SK-N-SH (cell line): ENCODE measurements around the gene SFSWAP. TPM values are rescaled to one million over a fixed set of nuclear protein-coding genes. Genes with fewer than 3 reads are reported as not detected.

ENCODE experiments used
- CTCF ChIA-PET: fragments of 300-600, 350-600 bp; formaldehyde crosslinking; extraction: SDS; loops from one replicate; lab custom pipeline; 2021; lab: Yijun Ruan, JAX
- POLR2A ChIA-PET: fragments of 350-600 bp; sonication (Branson Sonifier 250); formaldehyde crosslinking; extraction: SDS; loops from one replicate; lab custom pipeline; 2020; ENCODE audit warnings: antibody characterized with exemption, inconsistent platforms; lab: Yijun Ruan, JAX
- DNase-seq: peaks from one replicate; pipeline ENCODE4 v3.0.0; 2012
- H2AFZ ChIP-seq: fragments of 200-600 bp; sonication (generic); 2 replicates; pipeline ENCODE4 v1.8.1; 2016; ENCODE audit warnings: antibody characterized with exemption, mild to moderate bottlenecking, low read depth
- H3F3A ChIP-seq: fragments of 200-600 bp; sonication (generic); replicated peaks from 2 replicates; pipeline ENCODE3; 2016; ENCODE audit warnings: antibody characterized with exemption, mild to moderate bottlenecking; ENCODE audit not compliant: insufficient read depth
- H3K27ac ChIP-seq, 2 experiments: fragments of 200-500 bp in 1 of 2; fragments of 200-600 bp in 1 of 2; sonication (Bioruptor generic) in 1 of 2; sonication (generic), shearing (Covaris generic) in 1 of 2; 2 replicates each; pipeline versions ENCODE4 v1.5.1 to v1.6.1; 2014 to 2016; ENCODE audit warnings: low read depth in 2 of 2, inconsistent platforms in 1 of 2, low read length in 1 of 2, mild to moderate bottlenecking in 1 of 2, mixed read lengths in 1 of 2
- H3K27me3 ChIP-seq: fragments of 200-600 bp; sonication (generic), shearing (Covaris generic); 2 replicates; pipeline ENCODE4 v1.6.1; 2016; ENCODE audit warnings: mixed run types; ENCODE audit not compliant: insufficient read depth
- H3K36me3 ChIP-seq, 2 experiments: fragments of 200-500 bp in 1 of 2; fragments of 200-600 bp in 1 of 2; sonication (Bioruptor generic) in 1 of 2; sonication (generic) in 1 of 2; replicated peaks in 1 of 2; 2 replicates each; pipeline versions ENCODE3 to v1.5.1; 2014 to 2016; ENCODE audit warnings: low read length in 1 of 2, mild to moderate bottlenecking in 1 of 2; ENCODE audit not compliant: insufficient read depth in 2 of 2, control insufficient read depth in 1 of 2
- H3K4me1 ChIP-seq, 2 experiments: fragments of 200-500 bp in 1 of 2; fragments of 200-600 bp in 1 of 2; sonication (Bioruptor generic) in 1 of 2; sonication (generic), shearing (Covaris generic) in 1 of 2; 2 replicates each; pipeline versions ENCODE4 v1.5.1 to v1.6.1; 2014 to 2016; ENCODE audit warnings: low read depth in 1 of 2, low read length in 1 of 2, mixed run types in 1 of 2; ENCODE audit not compliant: insufficient read depth in 2 of 2, control insufficient read depth in 1 of 2
- H3K4me2 ChIP-seq: fragments of 200-600 bp; sonication (generic), shearing (Covaris generic); 2 replicates; pipeline ENCODE4 v1.6.1; 2017; ENCODE audit warnings: mixed run types
- H3K4me3 ChIP-seq, 2 experiments: fragments of 200-500 bp in 1 of 2; fragments of 200-600 bp in 1 of 2; sonication (Bioruptor generic) in 1 of 2; sonication (generic), shearing (Covaris generic) in 1 of 2; 2 replicates each; pipeline versions ENCODE4 v1.5.1 to v1.8.1; 2014 to 2016; ENCODE audit warnings: low read depth in 2 of 2, inconsistent platforms in 1 of 2, low read length in 1 of 2, mild to moderate bottlenecking in 1 of 2, mixed read lengths in 1 of 2, moderate library complexity in 1 of 2
- H3K79me2 ChIP-seq: fragments of 200-600 bp; sonication (generic); 2 replicates; pipeline ENCODE4 v1.8.1; 2017; ENCODE audit warnings: mild to moderate bottlenecking; ENCODE audit not compliant: insufficient read depth
- H3K9ac ChIP-seq: fragments of 200-600 bp; sonication (generic); 2 replicates; pipeline ENCODE4 v1.6.1; 2017; ENCODE audit warnings: mixed run types
- H3K9me2 ChIP-seq: fragments of 200-600 bp; sonication (generic); 2 replicates; pipeline ENCODE4 v1.6.1; 2017; ENCODE audit warnings: mixed run types
- H3K9me3 ChIP-seq: fragments of 200-600 bp; sonication (generic); 2 replicates; pipeline ENCODE4 v1.6.1; 2017; ENCODE audit warnings: mixed run types, mild to moderate bottlenecking, moderate library complexity
- H4K20me1 ChIP-seq: fragments of 200-600 bp; sonication (generic); 2 replicates; pipeline ENCODE4 v1.6.1; 2017; ENCODE audit warnings: mild to moderate bottlenecking, mixed run types; ENCODE audit not compliant: insufficient read depth
- CTCF ChIP-seq: fragments of 200-600 bp; sonication (generic); IDR thresholded peaks from 2 replicates; pipeline ENCODE4 v1.6.1; 2017; ENCODE audit warnings: antibody characterized with exemption, mild to moderate bottlenecking, moderate library complexity
- FOSL2 ChIP-seq: IDR thresholded peaks from 2 replicates; pipeline ENCODE4 v1.4.0; 2012; ENCODE audit warnings: low read depth, mild to moderate bottlenecking, moderate library complexity, borderline replicate concordance
- FOXJ3 ChIP-seq: sonication (generic); formaldehyde crosslinking; IDR thresholded peaks from 2 replicates; pipeline ENCODE4 v1.5.1; 2020; ENCODE audit warnings: mild to moderate bottlenecking, missing genetic modification reagents
- FOXM1 ChIP-seq: IDR thresholded peaks from 2 replicates; pipeline ENCODE4 v1.4.0; 2012; ENCODE audit warnings: low read depth, mild to moderate bottlenecking
- GATA2 ChIP-seq: sonication (generic); formaldehyde crosslinking; IDR thresholded peaks from 2 replicates; pipeline ENCODE4 v1.5.0; 2020; ENCODE audit warnings: mild to moderate bottlenecking, missing genetic modification reagents
- MEF2A ChIP-seq: IDR thresholded peaks from 2 replicates; pipeline ENCODE4 v1.4.0; 2012; ENCODE audit warnings: low read depth, borderline replicate concordance
- MXI1 ChIP-seq: IDR thresholded peaks from 2 replicates; pipeline ENCODE4 v1.6.1; 2012; ENCODE audit warnings: mild to moderate bottlenecking, low read depth, low read length, improper control_type of control experiment
- NFIC ChIP-seq: IDR thresholded peaks from 2 replicates; pipeline ENCODE4 v1.4.0; 2012; ENCODE audit warnings: borderline replicate concordance
- NRF1 ChIP-seq: IDR thresholded peaks from 2 replicates; pipeline ENCODE4 v1.6.1; 2012; ENCODE audit warnings: low read depth, mild to moderate bottlenecking, low read length
- PBX3 ChIP-seq: IDR thresholded peaks from 2 replicates; pipeline ENCODE4; 2012
- POLR2AphosphoS5 ChIP-seq: IDR thresholded peaks from 2 replicates; pipeline ENCODE4 v1.6.1; 2012; ENCODE audit warnings: low read depth, low read length
- RAD21 ChIP-seq: IDR thresholded peaks from 2 replicates; pipeline ENCODE4 v1.6.1; 2012; ENCODE audit warnings: mild to moderate bottlenecking, low read length
- REST ChIP-seq: IDR thresholded peaks from 2 replicates; pipeline ENCODE4 v1.6.1; 2012; ENCODE audit warnings: mild to moderate bottlenecking, low read depth, low read length, moderate library complexity
- RFX5 ChIP-seq: IDR thresholded peaks from 2 replicates; pipeline ENCODE4 v1.6.1; 2012; ENCODE audit warnings: mild to moderate bottlenecking, improper control_type of control experiment, low read length
- RXRA ChIP-seq: IDR thresholded peaks from 2 replicates; pipeline ENCODE4 v1.4.0; 2012; ENCODE audit warnings: low read depth, mild to moderate bottlenecking, borderline replicate concordance
- SIN3A ChIP-seq: IDR thresholded peaks from 2 replicates; pipeline ENCODE4 v1.6.1; 2012; ENCODE audit warnings: low read depth, mild to moderate bottlenecking, low read length, moderate library complexity, borderline replicate concordance
- SMC3 ChIP-seq: IDR thresholded peaks from 2 replicates; pipeline ENCODE4 v1.6.1; 2012; ENCODE audit warnings: low read depth, low read length, improper control_type of control experiment
- TAF1 ChIP-seq: IDR thresholded peaks from 2 replicates; pipeline ENCODE4 v1.6.1; 2012; ENCODE audit warnings: low read depth, mild to moderate bottlenecking, low read length, moderate library complexity, borderline replicate concordance
- TCF12 ChIP-seq: IDR thresholded peaks from 2 replicates; pipeline ENCODE4 v1.4.0; 2012
- YY1 ChIP-seq: IDR thresholded peaks from 2 replicates; pipeline ENCODE4 v1.4.0; 2012; ENCODE audit warnings: low read depth, mild to moderate bottlenecking
- WGBS: methylation state at CpG from one replicate; pipeline ENCODE4 v1.1.6; 2017; ENCODE audit warnings: low lambda C conversion rate; 5-methylcytosine and 5-hydroxymethylcytosine counted together
- polyA plus RNA-seq, 3 experiments: library from polyadenylated mRNA; depleted of rRNA; stranded (reverse); fragments of >200 nt; gene quantifications; 2 replicates each; pipeline ENCODE4 v1.2.3, GENCODE V29; 2012

SFSWAP gene
- polyA plus RNA-seq, 1 of the 3 experiments (the other 2 are of a cell fraction): 27.9 TPM

- CTCF ChIA-PET: no interaction called here
Measured at GRCh38 chr12:131779027-131779426, 68.1 kb downstream of the SFSWAP start.

GRCh38 chr12:131782061-131782460 is 71.2 kb downstream of the SFSWAP start:
- H3K79me2 ChIP-seq: peaks cover 9% of the 10 kb centered on the region; the same call in 1 of the 2 replicates
- no peak for DNase-seq
- H2AFZ ChIP-seq: no peak overlapping the region
- peaks cover 39% of the 10 kb centered on the region for H3F3A ChIP-seq
- 100% methylated on average over 2 of the region's 2 CpGs for WGBS
- H3K9me3 ChIP-seq: no peaks in the 10 kb centered on the region
- no peaks in the 10 kb centered on the region for H3K9me2 ChIP-seq
- H3K27ac ChIP-seq: peak overlapping the region; percentile 4 to 93; a peak in 3 of 4 replicates
- peaks cover 33 to 55% of the 10 kb centered on the region in 2 experiments for H3K36me3 ChIP-seq
- H3K9ac ChIP-seq: no peak overlapping the region
- H4K20me1 ChIP-seq: no peaks in the 10 kb centered on the region
- CTCF ChIA-PET: no interaction called here
- no peak for TF ChIP-seq TCF12
- TF ChIP-seq YY1: no peak
- TF ChIP-seq SIN3A: no peak
- no peak for TF ChIP-seq FOXM1
- no peak for TF ChIP-seq FOSL2
- TF ChIP-seq POLR2AphosphoS5: no peak
- TF ChIP-seq MEF2A: no peak
- no peak for TF ChIP-seq NFIC
- TF ChIP-seq RFX5: no peak
- TF ChIP-seq PBX3: no peak
- TF ChIP-seq MXI1: no peak
- TF ChIP-seq RAD21: no peak
- no peak for TF ChIP-seq NRF1
- no peak for TF ChIP-seq RXRA
- no peak for TF ChIP-seq REST
- TF ChIP-seq GATA2 (CRISPR knock-in tag): no peak
- TF ChIP-seq FOXJ3 (CRISPR knock-in tag): no peak
- no peak for TF ChIP-seq SMC3
- TF ChIP-seq, all 33 proteins: peak for 0
- Histone ChIP-seq H3K4me2 (no peak overlapping the region), H3K27me3 (no peaks in the 10 kb centered on the region), H3K4me1 (peaks cover 0 to 24% of the 10 kb centered on the region in 2 experiments; a peak in 2 of 4 replicates), H3K4me3 (no peak overlapping the region)
- POLR2A ChIA-PET: no interaction called here

More at GRCh38 chr12:131779027-131779426, 68.1 kb downstream of the SFSWAP start:
- no peak overlapping the region for H3K9ac ChIP-seq
- peaks cover 0 to 11% of the 10 kb centered on the region in 2 experiments; a peak in 1 of 4 replicates for H3K4me1 ChIP-seq
- H3K4me2 ChIP-seq: no peak overlapping the region
- H2AFZ ChIP-seq: no peak overlapping the region
- whole genome bisulfite sequencing: 99% methylated on average over 23 of the region's 23 CpGs
- H3F3A ChIP-seq: peaks cover 24% of the 10 kb centered on the region
- H4K20me1 ChIP-seq: no peaks in the 10 kb centered on the region
- no peak overlapping the region for H3K27ac ChIP-seq
- H3K9me2 ChIP-seq: no peaks in the 10 kb centered on the region
- H3K36me3 ChIP-seq: peaks cover 28 to 55% of the 10 kb centered on the region in 2 experiments
- no peaks in the 10 kb centered on the region for H3K9me3 ChIP-seq
- POLR2A ChIA-PET: no interaction called here
- H3K4me3 ChIP-seq: no peak overlapping the region
- no peak for TF ChIP-seq MXI1
- TF ChIP-seq FOSL2: no peak
- TF ChIP-seq TAF1: no peak
- no peak for TF ChIP-seq CTCF
- TF ChIP-seq, all 33 proteins: peak for 0
- no peak for DNase-seq
- H3K27me3 ChIP-seq: no peaks in the 10 kb centered on the region
- peaks cover 7% of the 10 kb centered on the region; the same call in 1 of the 2 replicates for H3K79me2 ChIP-seq
